Neural progenitor cell (in vitro differentiated cells): ENCODE results near the gene SNX13. TPM values are rescaled to one million over a fixed set of nuclear protein-coding genes. Genes with fewer than 3 reads are reported as not detected.

Experiments
- DNase-seq: peaks from one replicate; pipeline ENCODE4 v3.0.0-alpha.2; 2016; ENCODE audit warnings: low spot score
- H2AFZ ChIP-seq: fragments of 200-600 bp; sonication (generic); replicated peaks from 2 replicates; pipeline ENCODE4 v1.6.1; 2016; ENCODE audit warnings: antibody characterized with exemption
- H3F3A ChIP-seq: fragments of 200-600 bp; sonication (generic); 2 replicates; pipeline ENCODE4 v1.6.1; 2016; ENCODE audit warnings: antibody characterized with exemption, low read depth
- H3K27ac ChIP-seq: fragments of 200-600 bp; sonication (generic); 2 replicates; pipeline ENCODE4 v1.5.1; 2016; ENCODE audit warnings: mild to moderate bottlenecking
- H3K27me3 ChIP-seq: fragments of 200-600 bp; sonication (generic); 2 replicates; pipeline ENCODE4 v1.6.1; 2016; ENCODE audit warnings: mild to moderate bottlenecking, moderate library complexity
- H3K36me3 ChIP-seq: fragments of 200-600 bp; sonication (generic); 2 replicates; pipeline ENCODE4 v1.5.1; 2016
- H3K4me1 ChIP-seq: fragments of 200-600 bp; sonication (generic); 2 replicates; pipeline ENCODE4 v1.6.1; 2016; ENCODE audit warnings: mixed run types
- H3K4me2 ChIP-seq: fragments of 200-600 bp; sonication (generic); 2 replicates; pipeline ENCODE4 v1.6.1; 2016
- H3K4me3 ChIP-seq: fragments of 200-600 bp; sonication (generic); 2 replicates; pipeline ENCODE4 v1.5.1; 2016
- H3K79me2 ChIP-seq: fragments of 200-600 bp; sonication (generic); 2 replicates; pipeline ENCODE4 v1.6.1; 2016; ENCODE audit warnings: low read depth
- H3K9ac ChIP-seq: fragments of 200-600 bp; sonication (generic); 2 replicates; pipeline ENCODE4 v1.6.1; 2016
- H3K9me3 ChIP-seq: fragments of 200-600 bp; sonication (generic); 2 replicates; pipeline ENCODE4 v1.5.1; 2016; ENCODE audit warnings: low read depth
- H4K20me1 ChIP-seq: fragments of 200-600 bp; sonication (generic); 2 replicates; pipeline ENCODE4 v1.6.1; 2016; ENCODE audit warnings: low read depth
- H3K27ac Mint-ChIP-seq: 3 replicates; pipeline ENCODE4 v1.8.0; 2021; ENCODE audit warnings: mixed read lengths
- H3K27me3 Mint-ChIP-seq: 2 replicates; pipeline ENCODE4 v1.8.0; 2022; ENCODE audit warnings: low read depth, mild to moderate bottlenecking, inconsistent platforms, moderate library complexity, mixed read lengths; ENCODE audit not compliant: insufficient read depth
- H3K36me3 Mint-ChIP-seq: 3 replicates; pipeline ENCODE4 v1.8.0; 2021; ENCODE audit warnings: mixed read lengths
- H3K4me1 Mint-ChIP-seq: 3 replicates; pipeline ENCODE4 v1.8.0; 2021; ENCODE audit warnings: mixed read lengths
- H3K4me3 Mint-ChIP-seq: 3 replicates; pipeline ENCODE4 v1.8.0; 2021; ENCODE audit warnings: mild to moderate bottlenecking, moderate library complexity, mixed read lengths
- H3K9me3 Mint-ChIP-seq: 3 replicates; pipeline ENCODE4 v1.8.0; 2020; ENCODE audit warnings: mixed read lengths
- EZH2 ChIP-seq: fragments of 200-600 bp; sonication (generic); IDR thresholded peaks from 2 replicates; pipeline ENCODE4 v1.6.1; 2017; ENCODE audit warnings: antibody characterized with exemption, mild to moderate bottlenecking, moderate library complexity
- EZH2phosphoT487 ChIP-seq: fragments of 200-600 bp; sonication (generic); IDR thresholded peaks from 2 replicates; pipeline ENCODE4 v1.6.1; 2017; ENCODE audit warnings: antibody characterized with exemption
- total RNA-seq: library from RNA; depleted of rRNA; stranded (reverse); fragments of >200 nt; gene quantifications from 2 replicates; pipeline ENCODE4 v1.2.3, GENCODE V29; 2015; ENCODE audit warnings: low replicate concordance
- TF ChIP-seq, protein P1 (sequence below): fragments of 200-600 bp; sonication (generic); IDR thresholded peaks from 2 replicates; pipeline ENCODE4 v1.5.1; 2017; ENCODE audit warnings: antibody characterized with exemption, mild to moderate bottlenecking

The SNX13 gene
- total RNA-seq, 1 donor from 2014 or later, result 67.5 TPM

DNA sequence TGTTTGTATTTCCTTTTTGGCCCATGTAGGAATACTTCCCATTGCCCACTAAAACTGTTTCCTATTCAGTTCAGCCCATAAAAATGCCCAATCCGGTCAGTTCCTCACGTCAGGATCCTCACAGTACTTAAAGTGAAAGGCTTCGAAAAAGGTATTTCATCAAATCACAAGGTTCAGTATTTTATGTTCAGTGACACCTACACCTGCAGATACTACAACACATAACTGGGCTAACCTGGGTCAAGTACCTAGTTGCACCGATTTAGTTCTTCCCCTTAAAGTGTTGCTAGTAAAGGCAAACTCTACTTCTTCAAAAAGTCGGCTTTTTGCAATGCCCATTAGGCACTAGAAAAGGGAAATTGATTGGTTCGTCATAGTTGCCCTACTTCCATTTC, 1.1 kb downstream of the SNX13 start:
- TF ChIP-seq EZH2, result no peak
- TF ChIP-seq EZH2phosphoT487, result no peak
- TF ChIP-seq, protein P1, sequence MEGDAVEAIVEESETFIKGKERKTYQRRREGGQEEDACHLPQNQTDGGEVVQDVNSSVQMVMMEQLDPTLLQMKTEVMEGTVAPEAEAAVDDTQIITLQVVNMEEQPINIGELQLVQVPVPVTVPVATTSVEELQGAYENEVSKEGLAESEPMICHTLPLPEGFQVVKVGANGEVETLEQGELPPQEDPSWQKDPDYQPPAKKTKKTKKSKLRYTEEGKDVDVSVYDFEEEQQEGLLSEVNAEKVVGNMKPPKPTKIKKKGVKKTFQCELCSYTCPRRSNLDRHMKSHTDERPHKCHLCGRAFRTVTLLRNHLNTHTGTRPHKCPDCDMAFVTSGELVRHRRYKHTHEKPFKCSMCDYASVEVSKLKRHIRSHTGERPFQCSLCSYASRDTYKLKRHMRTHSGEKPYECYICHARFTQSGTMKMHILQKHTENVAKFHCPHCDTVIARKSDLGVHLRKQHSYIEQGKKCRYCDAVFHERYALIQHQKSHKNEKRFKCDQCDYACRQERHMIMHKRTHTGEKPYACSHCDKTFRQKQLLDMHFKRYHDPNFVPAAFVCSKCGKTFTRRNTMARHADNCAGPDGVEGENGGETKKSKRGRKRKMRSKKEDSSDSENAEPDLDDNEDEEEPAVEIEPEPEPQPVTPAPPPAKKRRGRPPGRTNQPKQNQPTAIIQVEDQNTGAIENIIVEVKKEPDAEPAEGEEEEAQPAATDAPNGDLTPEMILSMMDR, result no peak
- Mint-ChIP-seq H3K36me3 (peaks cover 6% of the 10 kb centered on the region), H3K4me1 (peaks cover 33% of the 10 kb centered on the region), H3K27ac (peak overlapping the region; percentile 98), H3K9me3 (no peaks in the 10 kb centered on the region), H3K4me3 (peak overlapping the region; percentile 100), H3K27me3 (peaks cover 4% of the 10 kb centered on the region)
- H3K4me1 ChIP-seq, result peaks cover 20% of the 10 kb centered on the region
- peak overlapping the region; percentile 92 for H3K4me3 ChIP-seq
- H3K27ac ChIP-seq, result no peak overlapping the region
- H3K4me2 ChIP-seq, result peak overlapping the region; percentile 90
- H3F3A ChIP-seq, result peaks cover 11% of the 10 kb centered on the region
- no peaks in the 10 kb centered on the region for H3K27me3 ChIP-seq
- no peaks in the 10 kb centered on the region for H3K9me3 ChIP-seq
- peak overlapping the region; percentile 84 for H3K9ac ChIP-seq
- H3K36me3 ChIP-seq, result no peaks in the 10 kb centered on the region
- peaks cover 59% of the 10 kb centered on the region for H3K79me2 ChIP-seq
- no peaks in the 10 kb centered on the region for H4K20me1 ChIP-seq
- peak overlapping the region; percentile 99 for H2AFZ ChIP-seq
- no peak for DNase-seq

DNA sequence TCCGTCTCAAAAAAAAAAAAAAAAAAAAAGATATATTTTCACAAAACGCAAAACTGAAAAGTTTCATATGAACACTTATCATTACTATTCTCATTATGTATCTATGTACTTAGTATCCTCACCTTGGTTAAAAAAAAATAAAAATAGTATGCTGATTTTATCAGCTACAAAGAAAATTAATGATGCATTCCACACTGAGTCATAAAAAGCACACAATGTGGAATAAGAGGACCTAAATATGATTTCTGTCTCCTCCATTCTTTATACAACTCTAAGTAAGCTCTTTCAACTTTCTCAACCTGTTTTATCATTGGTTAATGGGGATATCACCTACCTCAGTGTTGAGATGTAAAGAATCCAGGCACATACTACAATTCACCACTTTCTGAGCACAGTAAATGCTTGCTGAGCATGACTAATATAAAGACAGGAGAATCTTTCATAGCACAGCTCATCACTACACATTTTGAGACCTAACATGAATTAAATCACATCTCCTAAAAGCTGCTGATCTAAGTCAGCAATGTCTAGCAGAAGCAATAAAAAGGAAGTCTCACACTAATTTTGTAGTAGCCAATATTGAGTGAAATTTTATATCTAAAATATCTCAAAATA, 2.7 kb downstream of the SNX13 start:
- H3K27ac Mint-ChIP-seq, result peak overlapping the region; percentile 16
- Histone ChIP-seq H3K27ac (no peak overlapping the region), H2AFZ (no peak overlapping the region), H3K9me3 (no peaks in the 10 kb centered on the region), H3K4me2 (peak overlapping the region; percentile 90), H4K20me1 (peaks cover 5% of the 10 kb centered on the region), H3K36me3 (no peaks in the 10 kb centered on the region), H3K4me1 (peaks cover 20% of the 10 kb centered on the region), H3K4me3 (peak overlapping the region; percentile 92), H3K79me2 (peaks cover 75% of the 10 kb centered on the region), H3F3A (peaks cover 11% of the 10 kb centered on the region), H3K9ac (no peak overlapping the region), H3K27me3 (no peaks in the 10 kb centered on the region)
- H3K9me3 Mint-ChIP-seq, result no peaks in the 10 kb centered on the region
- TF ChIP-seq, protein P1, result no peak
- no peak for TF ChIP-seq EZH2phosphoT487
- no peak for TF ChIP-seq EZH2
- no peak for DNase-seq
- H3K4me1 Mint-ChIP-seq, result peaks cover 36% of the 10 kb centered on the region
- peaks cover 4% of the 10 kb centered on the region for H3K27me3 Mint-ChIP-seq
- H3K36me3 Mint-ChIP-seq, result peaks cover 6% of the 10 kb centered on the region
- H3K4me3 Mint-ChIP-seq, result peak overlapping the region; percentile 100

- Mint-ChIP-seq H3K4me1 (peaks cover 31% of the 10 kb centered on the region), H3K27ac (no peak overlapping the region), H3K4me3 (no peak overlapping the region), H3K27me3 (peaks cover 4% of the 10 kb centered on the region), H3K36me3 (peaks cover 6% of the 10 kb centered on the region), H3K9me3 (no peaks in the 10 kb centered on the region)
- no peaks in the 10 kb centered on the region for H3K27me3 ChIP-seq
- TF ChIP-seq EZH2phosphoT487, result no peak
- TF ChIP-seq, protein P1, result no peak
- TF ChIP-seq EZH2, result no peak
- H3K79me2 ChIP-seq, result peaks cover 88% of the 10 kb centered on the region
- H3K4me2 ChIP-seq, result no peak overlapping the region
- no peak overlapping the region for H3K27ac ChIP-seq
- no peaks in the 10 kb centered on the region for H3K9me3 ChIP-seq
- H3K36me3 ChIP-seq, result no peaks in the 10 kb centered on the region
- H3K4me1 ChIP-seq, result peaks cover 18% of the 10 kb centered on the region
- H3F3A ChIP-seq, result peaks cover 9% of the 10 kb centered on the region
- H4K20me1 ChIP-seq, result peaks cover 5% of the 10 kb centered on the region
- no peak overlapping the region for H3K4me3 ChIP-seq
- no peak for DNase-seq
- no peak overlapping the region for H2AFZ ChIP-seq
- H3K9ac ChIP-seq, result no peak overlapping the region
Measured at GRCh38 chr7:17936321-17936720, 4.0 kb downstream of the SNX13 start.
